K562 (cell line): ENCODE results near the gene DNALI1. TPM values are rescaled to one million over a fixed set of nuclear protein-coding genes. Genes with fewer than 3 reads are reported as not detected.

ENCODE experiments used
- ATF7 ChIP-seq: fragments of 450-650 bp; IDR thresholded peaks from 2 replicates; pipeline ENCODE4 v1.7.1; 2014; ENCODE audit warnings: mild to moderate bottlenecking, moderate library complexity
- CCNT2 ChIP-seq: IDR thresholded peaks from 2 replicates; pipeline ENCODE4 v1.6.1; 2011; ENCODE audit warnings: borderline replicate concordance, low read depth, mild to moderate bottlenecking, moderate library complexity, mixed read lengths, low read length; ENCODE audit not compliant: insufficient read length; ENCODE audit errors: extremely low read depth
- CHD7 ChIP-seq: fragments of 200-600 bp; sonication (generic); IDR thresholded peaks from one replicate; pipeline ENCODE4 v1.6.1; 2012; ENCODE audit warnings: mild to moderate bottlenecking, low read depth, low read length, inconsistent platforms
- ZNF212 ChIP-seq: fragments of 450-650 bp; formaldehyde crosslinking; IDR thresholded peaks from 2 replicates; pipeline ENCODE4 v1.4.0; 2020; ENCODE audit warnings: mild to moderate bottlenecking
- polyA plus RNA-seq, 8 experiments: library from polyadenylated mRNA; depleted of rRNA in 4 of 8; stranded (reverse) in 5 of 8; unstranded in 3 of 8; fragments of >200 nt; fragmentation: Nextera tagmentation in 2 of 8; fragmentation: Illumina TruSeq in 1 of 8; extraction: Ambion mirVana in 2 of 8; extraction: Trizol in 1 of 8; gene quantifications; 2 replicates each; pipeline versions ENCODE4 v1.2.1 to v1.2.3, GENCODE V29; 2011 to 2014; ENCODE audit warnings: inconsistent platforms in 1 of 8, missing spikeins in 1 of 8
- total RNA-seq, 7 experiments: library from RNA; depleted of rRNA in 6 of 7; stranded (reverse); fragments of >200 nt in 6 of 7; fragmentation: Illumina TruSeq in 2 of 7; extraction: Trizol in 2 of 7; gene quantifications; 2 replicates each; pipeline versions ENCODE4 v1.2.1 to v1.2.3, GENCODE V29; 2011 to 2021; ENCODE audit warnings: low replicate concordance in 1 of 7
- TF ChIP-seq, protein P1 (sequence below), 2 experiments: fragments of 450-650 bp; IDR thresholded peaks; 2 replicates each; pipeline ENCODE4 v1.6.1; 2016
- TF ChIP-seq, protein P2 (sequence below), 2 experiments: fragments of 450-650 bp; formaldehyde crosslinking in 1 of 2; IDR thresholded peaks; 2 replicates each; pipeline versions ENCODE4 v1.4.0 to v1.6.1; 2014 to 2020; ENCODE audit warnings: mild to moderate bottlenecking in 2 of 2, borderline replicate concordance in 1 of 2, low read depth in 1 of 2

DNALI1 gene
- total and polyA plus RNA-seq, 9 of the 15 experiments (the other 6 are each of a cell fraction or from before 2014, with no cell fraction given) = 0.87 to 5.6 (median 1.2) TPM

DNA sequence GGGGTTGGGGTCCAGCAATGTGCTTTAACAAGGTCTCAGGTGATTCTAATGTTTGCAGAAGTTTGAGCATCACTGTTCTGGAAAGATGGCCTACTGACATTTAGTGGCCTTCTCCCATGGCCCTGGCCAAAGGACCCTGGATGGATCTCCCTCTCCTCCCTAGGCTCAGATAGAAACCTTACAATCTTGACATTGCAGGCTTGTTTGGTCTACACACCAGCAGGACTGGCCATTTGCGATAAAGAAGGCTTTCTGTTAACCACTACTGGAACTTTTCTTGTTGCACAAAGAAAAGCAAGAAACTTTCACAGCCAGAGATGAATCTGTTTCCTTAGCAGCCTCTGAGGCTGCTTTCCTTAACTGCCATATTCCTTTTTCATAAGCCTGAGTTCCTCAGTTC is 6.2 kb downstream of the DNALI1 start (continued):
- TF ChIP-seq CHD7 (no peak), ATF7 (no peak), ZNF212 (CRISPR knock-in tag) (no peak), CCNT2 (no peak)
- TF ChIP-seq, protein P1, sequence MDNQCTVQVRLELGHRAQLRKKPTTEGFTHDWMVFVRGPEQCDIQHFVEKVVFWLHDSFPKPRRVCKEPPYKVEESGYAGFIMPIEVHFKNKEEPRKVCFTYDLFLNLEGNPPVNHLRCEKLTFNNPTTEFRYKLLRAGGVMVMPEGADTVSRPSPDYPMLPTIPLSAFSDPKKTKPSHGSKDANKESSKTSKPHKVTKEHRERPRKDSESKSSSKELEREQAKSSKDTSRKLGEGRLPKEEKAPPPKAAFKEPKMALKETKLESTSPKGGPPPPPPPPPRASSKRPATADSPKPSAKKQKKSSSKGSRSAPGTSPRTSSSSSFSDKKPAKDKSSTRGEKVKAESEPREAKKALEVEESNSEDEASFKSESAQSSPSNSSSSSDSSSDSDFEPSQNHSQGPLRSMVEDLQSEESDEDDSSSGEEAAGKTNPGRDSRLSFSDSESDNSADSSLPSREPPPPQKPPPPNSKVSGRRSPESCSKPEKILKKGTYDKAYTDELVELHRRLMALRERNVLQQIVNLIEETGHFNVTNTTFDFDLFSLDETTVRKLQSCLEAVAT (IDR thresholded peaks at IDR 0.05) = no peak
- TF ChIP-seq, protein P2, sequence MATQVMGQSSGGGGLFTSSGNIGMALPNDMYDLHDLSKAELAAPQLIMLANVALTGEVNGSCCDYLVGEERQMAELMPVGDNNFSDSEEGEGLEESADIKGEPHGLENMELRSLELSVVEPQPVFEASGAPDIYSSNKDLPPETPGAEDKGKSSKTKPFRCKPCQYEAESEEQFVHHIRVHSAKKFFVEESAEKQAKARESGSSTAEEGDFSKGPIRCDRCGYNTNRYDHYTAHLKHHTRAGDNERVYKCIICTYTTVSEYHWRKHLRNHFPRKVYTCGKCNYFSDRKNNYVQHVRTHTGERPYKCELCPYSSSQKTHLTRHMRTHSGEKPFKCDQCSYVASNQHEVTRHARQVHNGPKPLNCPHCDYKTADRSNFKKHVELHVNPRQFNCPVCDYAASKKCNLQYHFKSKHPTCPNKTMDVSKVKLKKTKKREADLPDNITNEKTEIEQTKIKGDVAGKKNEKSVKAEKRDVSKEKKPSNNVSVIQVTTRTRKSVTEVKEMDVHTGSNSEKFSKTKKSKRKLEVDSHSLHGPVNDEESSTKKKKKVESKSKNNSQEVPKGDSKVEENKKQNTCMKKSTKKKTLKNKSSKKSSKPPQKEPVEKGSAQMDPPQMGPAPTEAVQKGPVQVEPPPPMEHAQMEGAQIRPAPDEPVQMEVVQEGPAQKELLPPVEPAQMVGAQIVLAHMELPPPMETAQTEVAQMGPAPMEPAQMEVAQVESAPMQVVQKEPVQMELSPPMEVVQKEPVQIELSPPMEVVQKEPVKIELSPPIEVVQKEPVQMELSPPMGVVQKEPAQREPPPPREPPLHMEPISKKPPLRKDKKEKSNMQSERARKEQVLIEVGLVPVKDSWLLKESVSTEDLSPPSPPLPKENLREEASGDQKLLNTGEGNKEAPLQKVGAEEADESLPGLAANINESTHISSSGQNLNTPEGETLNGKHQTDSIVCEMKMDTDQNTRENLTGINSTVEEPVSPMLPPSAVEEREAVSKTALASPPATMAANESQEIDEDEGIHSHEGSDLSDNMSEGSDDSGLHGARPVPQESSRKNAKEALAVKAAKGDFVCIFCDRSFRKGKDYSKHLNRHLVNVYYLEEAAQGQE (IDR thresholded peaks at IDR 0.05; ENCODE audit: borderline replicate concordance) = no peak
- TF ChIP-seq, protein P2 (CRISPR knock-in tag; IDR thresholded peaks at IDR 0.05; ENCODE audit: low read depth) = no peak
